ENCODE data around the gene PRPF40A.

- TF ChIP-seq CTCF (optimal IDR thresholded peaks at IDR 0.05 in 1 of 3, IDR thresholded peaks at IDR 0.05 in 1 of 3, conservative IDR thresholded peaks at IDR 0.05 in 1 of 3; ENCODE audit: extremely low read depth in 1 of 3, insufficient read depth in 2 of 3, low read length in 3 of 3) (no peak), EZH2 (IDR thresholded peaks at IDR 0.05; ENCODE audit: low read length) (no peak)
Measured at GRCh38 chr2:152637251-152637650, 80.0 kb downstream of the PRPF40A start.

All from keratinocyte (primary cell).